Adrenal gland (tissue), 5 donors: ENCODE results near the gene CARM1.

Experiments
- POLR2A ChIP-seq, 2 donors: fragments of 450-650 bp; IDR thresholded peaks; one replicate each; pipeline ENCODE4 v1.6.1; 2017; ENCODE audit warnings: antibody characterized with exemption in 2 of 2, mild to moderate bottlenecking in 2 of 2, moderate library complexity in 1 of 2
- TF ChIP-seq, protein P1 (sequence below), 6 experiments: fragments of 450-650 bp in 4 of 6; fragments of 200-600 bp in 2 of 6; sonication (generic) in 1 of 6; IDR thresholded peaks; 1 replicate in 5 of 6; 2 replicates in 1 of 6; pipeline versions ENCODE4 v1.5.1 to v1.8.0; 2016 to 2021; ENCODE audit warnings: antibody characterized with exemption in 6 of 6, mild to moderate bottlenecking in 2 of 6, moderate library complexity in 1 of 6
- donor health status: DM: no; HTN: no; CAD: no.

- TF ChIP-seq, protein P1, sequence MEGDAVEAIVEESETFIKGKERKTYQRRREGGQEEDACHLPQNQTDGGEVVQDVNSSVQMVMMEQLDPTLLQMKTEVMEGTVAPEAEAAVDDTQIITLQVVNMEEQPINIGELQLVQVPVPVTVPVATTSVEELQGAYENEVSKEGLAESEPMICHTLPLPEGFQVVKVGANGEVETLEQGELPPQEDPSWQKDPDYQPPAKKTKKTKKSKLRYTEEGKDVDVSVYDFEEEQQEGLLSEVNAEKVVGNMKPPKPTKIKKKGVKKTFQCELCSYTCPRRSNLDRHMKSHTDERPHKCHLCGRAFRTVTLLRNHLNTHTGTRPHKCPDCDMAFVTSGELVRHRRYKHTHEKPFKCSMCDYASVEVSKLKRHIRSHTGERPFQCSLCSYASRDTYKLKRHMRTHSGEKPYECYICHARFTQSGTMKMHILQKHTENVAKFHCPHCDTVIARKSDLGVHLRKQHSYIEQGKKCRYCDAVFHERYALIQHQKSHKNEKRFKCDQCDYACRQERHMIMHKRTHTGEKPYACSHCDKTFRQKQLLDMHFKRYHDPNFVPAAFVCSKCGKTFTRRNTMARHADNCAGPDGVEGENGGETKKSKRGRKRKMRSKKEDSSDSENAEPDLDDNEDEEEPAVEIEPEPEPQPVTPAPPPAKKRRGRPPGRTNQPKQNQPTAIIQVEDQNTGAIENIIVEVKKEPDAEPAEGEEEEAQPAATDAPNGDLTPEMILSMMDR (IDR thresholded peaks at IDR 0.05), result no peak
- TF ChIP-seq POLR2A (IDR thresholded peaks at IDR 0.05), result no peak
Measured at GRCh38 chr19:10826231-10826630, 45.1 kb upstream of the CARM1 start.
